Kidney epithelial cell (primary cell): ENCODE results near the gene CD48. TPM values are rescaled to one million over a fixed set of nuclear protein-coding genes. Genes with fewer than 3 reads are reported as not detected.

Source experiments
- DNase-seq: peaks from one replicate; pipeline ENCODE4 v3.0.0-alpha.2; 2010; ENCODE audit warnings: low read depth
- H3K27me3 ChIP-seq: 2 replicates; pipeline ENCODE4 v1.6.0; 2011; ENCODE audit warnings: low read length; ENCODE audit not compliant: control insufficient read depth, insufficient read depth
- H3K36me3 ChIP-seq: 2 replicates; pipeline ENCODE4 v1.5.1; 2011; ENCODE audit warnings: low read length; ENCODE audit not compliant: control insufficient read depth, insufficient read depth
- H3K4me3 ChIP-seq: 2 replicates; pipeline ENCODE4 v1.5.1; 2011; ENCODE audit warnings: low read depth, mild to moderate bottlenecking, control low read depth, low read length
- CTCF ChIP-seq: IDR thresholded peaks from 2 replicates; pipeline ENCODE4 v1.5.1; 2011; ENCODE audit warnings: mild to moderate bottlenecking, moderate library complexity, low read length, control low read depth, inconsistent platforms; ENCODE audit not compliant: insufficient read depth, poor library complexity, severe bottlenecking
- total RNA-seq: library from RNA; depleted of rRNA; stranded (reverse); fragments of >200 nt; gene quantifications from 2 replicates; pipeline ENCODE4 v1.2.3, GENCODE V29; 2015

CD48 gene, protein sequence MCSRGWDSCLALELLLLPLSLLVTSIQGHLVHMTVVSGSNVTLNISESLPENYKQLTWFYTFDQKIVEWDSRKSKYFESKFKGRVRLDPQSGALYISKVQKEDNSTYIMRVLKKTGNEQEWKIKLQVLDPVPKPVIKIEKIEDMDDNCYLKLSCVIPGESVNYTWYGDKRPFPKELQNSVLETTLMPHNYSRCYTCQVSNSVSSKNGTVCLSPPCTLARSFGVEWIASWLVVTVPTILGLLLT
- total RNA-seq, result not detected in 2 replicates

DNA sequence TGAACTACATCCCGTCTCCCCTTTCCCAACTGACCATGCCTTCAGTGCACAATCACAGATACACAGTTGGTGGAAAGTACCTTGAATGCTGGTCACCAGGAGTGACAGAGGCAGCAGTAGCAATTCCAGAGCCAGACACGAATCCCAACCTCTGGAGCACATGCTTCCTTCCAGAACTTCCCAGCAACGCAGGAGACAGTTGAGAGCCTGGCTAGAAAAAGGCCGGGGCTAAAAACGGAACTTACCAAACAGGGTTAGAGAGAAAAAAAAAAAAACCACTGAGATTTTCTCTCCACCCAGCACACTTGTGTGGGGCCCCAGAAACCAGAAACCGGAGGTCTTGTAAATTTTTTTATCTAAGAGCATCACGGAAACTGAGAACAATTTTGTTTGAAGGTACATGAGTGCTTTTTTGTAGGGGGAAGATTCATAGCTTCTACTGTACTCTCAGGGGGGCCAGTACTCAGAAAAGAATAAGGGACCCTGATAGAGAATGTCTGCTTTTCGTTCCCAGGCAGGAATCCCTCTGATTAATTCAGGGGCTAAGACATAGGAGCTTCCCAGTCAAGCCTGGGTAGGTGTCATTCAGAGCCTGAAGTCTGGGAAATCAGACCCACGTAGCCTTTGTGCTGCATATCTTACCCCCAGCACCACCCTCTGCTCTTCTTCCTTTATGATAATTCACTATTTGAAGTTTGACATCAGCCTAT is at the start of gene CD48:
CD48 (minus strand) TSS at position 221 of the 710 bp plus-strand sequence; CDS start at position 162, 59 bp downstream.
- Histone ChIP-seq H3K4me3 (no peak within 1 kb of the TSS), H3K27me3 (no peaks in the 10 kb centered on the region), H3K36me3 (no peaks in the 10 kb centered on the region)
- DNase-seq, result no peak
- TF ChIP-seq CTCF, result no peak

DNA sequence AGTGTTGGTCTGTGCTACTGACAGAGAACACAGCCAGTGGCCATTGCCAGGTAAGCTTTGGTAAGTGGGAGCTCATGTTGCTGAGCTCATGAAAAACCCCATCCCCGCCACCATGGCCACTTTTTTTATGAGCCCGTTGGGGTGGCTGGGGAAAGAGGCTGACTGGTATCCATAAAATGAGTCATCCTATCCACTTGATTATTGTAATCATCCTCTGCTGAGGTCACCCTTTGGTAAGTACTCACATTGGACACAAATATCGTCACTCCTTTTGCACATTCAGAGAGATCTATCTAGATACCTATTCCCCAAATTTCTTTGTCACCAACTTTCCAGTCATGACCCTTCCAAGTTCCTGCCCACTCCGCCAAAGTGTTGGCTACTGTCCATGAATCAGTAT is 49.4 kb upstream of the CD48 start:
- DNase-seq, result no peak
- Histone ChIP-seq H3K4me3 (no peak overlapping the region), H3K27me3 (no peaks in the 10 kb centered on the region), H3K36me3 (no peaks in the 10 kb centered on the region)
- TF ChIP-seq CTCF, result no peak

DNA sequence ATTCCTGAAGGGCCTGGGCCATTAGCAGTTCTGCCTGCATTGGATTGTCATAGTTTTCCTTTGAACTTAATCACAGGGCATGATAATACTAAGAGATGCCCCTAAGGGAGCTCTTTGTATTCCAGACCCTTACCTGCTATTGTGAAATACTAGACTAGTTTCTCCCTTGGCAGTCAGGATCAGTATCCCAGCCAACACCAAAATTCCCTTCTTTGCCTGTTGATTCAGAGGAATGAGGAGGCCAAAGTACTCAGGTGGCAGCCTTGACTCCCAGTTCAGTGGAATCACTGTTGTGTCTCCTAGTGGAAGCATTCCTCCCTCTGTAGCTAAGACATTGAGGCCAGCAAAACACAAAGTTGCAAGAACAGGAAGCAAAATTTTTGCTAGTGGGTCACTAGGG is 48.1 kb upstream of the CD48 start:
- H3K27me3 ChIP-seq, result no peaks in the 10 kb centered on the region
- H3K36me3 ChIP-seq, result no peaks in the 10 kb centered on the region
- DNase-seq, result no peak
- TF ChIP-seq CTCF, result no peak
- no peak overlapping the region for H3K4me3 ChIP-seq

DNA sequence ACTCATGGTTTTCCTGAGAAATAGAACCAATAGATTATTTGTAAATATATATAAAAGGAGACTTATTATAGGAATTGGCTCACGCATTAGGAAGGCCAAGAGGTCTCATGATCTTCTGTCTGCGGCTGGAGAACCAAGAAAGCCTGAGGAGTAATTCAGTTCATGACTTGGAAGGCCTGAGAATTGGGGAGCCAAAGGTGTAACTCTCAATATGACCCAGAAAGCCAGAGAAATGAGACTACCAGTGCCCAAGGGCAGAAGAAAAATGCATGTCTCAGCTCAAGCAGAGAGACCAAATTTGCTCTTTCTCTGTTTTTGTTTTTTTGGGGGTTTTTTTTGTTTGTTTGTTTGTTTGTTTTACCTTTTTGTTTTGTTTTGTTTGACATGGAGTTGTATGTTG is 46.9 kb upstream of the CD48 start:
- no peak for DNase-seq
- H3K4me3 ChIP-seq, result no peak overlapping the region
- H3K36me3 ChIP-seq, result no peaks in the 10 kb centered on the region
- H3K27me3 ChIP-seq, result no peaks in the 10 kb centered on the region
- no peak for TF ChIP-seq CTCF

- Histone ChIP-seq H3K4me3 (no peak overlapping the region), H3K36me3 (no peaks in the 10 kb centered on the region), H3K27me3 (no peaks in the 10 kb centered on the region)
- no peak for TF ChIP-seq CTCF
- DNase-seq, result no peak
Measured at GRCh38 chr1:160756849-160757201, 45.2 kb upstream of the CD48 start.
